HepG2 (cell line): ENCODE results near the gene SP7. TPM values are rescaled to one million over a fixed set of nuclear protein-coding genes. Genes with fewer than 3 reads are reported as not detected.

Experiments
- ATAC-seq: fragments of 200-7000 bp; cut with Tn5 transposase; 3 replicates; pipeline ENCODE4 v1.9.1; 2020; ENCODE audit warnings: mild to moderate bottlenecking, moderate library complexity
- BruUV-seq: library from RNA; stranded (reverse); fragments of 400-500 nt; replicated peaks from 2 replicates; lab custom pipeline; 2021; lab: Mats Ljungman, UMichigan
- CTCF ChIA-PET: fragments of 300-600 bp; formaldehyde crosslinking; extraction: SDS; loops from one replicate; lab custom pipeline; 2021; ENCODE audit warnings: low total read pairs, inconsistent platforms, low intra/inter-chr PET ratio; lab: Yijun Ruan, JAX
- POLR2A ChIA-PET: fragments of 350-600 bp; sonication (Branson Sonifier 250); formaldehyde crosslinking; loops from one replicate; lab custom pipeline; 2020; ENCODE audit warnings: antibody characterized with exemption, inconsistent platforms; lab: Yijun Ruan, JAX
- DNase-seq: peaks from one replicate; pipeline ENCODE4 v3.0.0-alpha.2; 2015; ENCODE audit warnings: low spot score
- FAIRE-seq: peaks from 3 replicates; lab custom pipeline; 2011; peaks lifted over from hg19 to GRCh38; lab: Jason Lieb, UNC
- H2AFZ ChIP-seq: one replicate; pipeline ENCODE4 v1.6.1; 2011; ENCODE audit warnings: low read length, inconsistent platforms
- H3K27ac ChIP-seq: fragments of 300-600 bp; 3 replicates; pipeline ENCODE4 v1.8.0; 2011; ENCODE audit warnings: mixed run types, mild to moderate bottlenecking, mixed read lengths, low read length, inconsistent platforms; ENCODE audit not compliant: insufficient read depth; ENCODE audit errors: extremely low read length
- H3K27me3 ChIP-seq, 2 experiments: fragments of 200-600 bp in 1 of 2; 2 replicates in 1 of 2; 3 replicates in 1 of 2; pipeline versions ENCODE4 v1.6.0 to v1.8.0; 2011; ENCODE audit warnings: low read length in 2 of 2, mild to moderate bottlenecking in 2 of 2, moderate library complexity in 2 of 2, inconsistent platforms in 1 of 2; ENCODE audit not compliant: insufficient read depth in 2 of 2, control insufficient read depth in 1 of 2
- H3K36me3 ChIP-seq, 2 experiments: fragments of 200-600 bp in 1 of 2; replicated peaks in 1 of 2; 2 replicates in 1 of 2; 3 replicates in 1 of 2; pipeline versions ENCODE4 v1.5.1 to v1.8.0; 2011; ENCODE audit warnings: low read length in 2 of 2, inconsistent platforms in 1 of 2; ENCODE audit not compliant: insufficient read depth in 2 of 2, control insufficient read depth in 1 of 2
- H3K4me1 ChIP-seq: 2 replicates; pipeline ENCODE4 v1.5.1; 2012; ENCODE audit warnings: low read length, inconsistent platforms; ENCODE audit not compliant: insufficient read depth
- H3K4me2 ChIP-seq: 2 replicates; pipeline ENCODE4 v1.6.0; 2011; ENCODE audit warnings: low read depth, low read length, inconsistent platforms
- H3K4me3 ChIP-seq, 3 experiments: fragments of 200-600 bp in 1 of 3; sonication (generic), shearing (Covaris generic) in 1 of 3; replicated peaks in 1 of 3; 2 replicates each; pipeline ENCODE4 v1.5.1; 2011 to 2016; ENCODE audit warnings: low read length in 3 of 3, inconsistent platforms in 2 of 3, low read depth in 2 of 3, mild to moderate bottlenecking in 2 of 3, control low read depth in 1 of 3, mixed read lengths in 1 of 3; ENCODE audit not compliant: insufficient read depth in 1 of 3
- H3K79me2 ChIP-seq: one replicate; pipeline ENCODE4 v1.6.1; 2011; ENCODE audit warnings: low read length, inconsistent platforms; ENCODE audit not compliant: insufficient read depth
- H3K9ac ChIP-seq: 2 replicates; pipeline ENCODE4 v1.6.0; 2011; ENCODE audit warnings: mild to moderate bottlenecking, low read depth, low read length, inconsistent platforms; ENCODE audit not compliant: insufficient read depth
- H3K9me3 ChIP-seq: 2 replicates; pipeline ENCODE4 v1.5.1; 2012; ENCODE audit warnings: mild to moderate bottlenecking, low read length
- H4K20me1 ChIP-seq: 2 replicates; pipeline ENCODE4 v1.6.0; 2011; ENCODE audit warnings: inconsistent platforms, mild to moderate bottlenecking, low read length, moderate library complexity; ENCODE audit not compliant: insufficient read depth
- FOXC1 ChIP-seq: sonication (generic); formaldehyde crosslinking; IDR thresholded peaks from 2 replicates; pipeline ENCODE4 v1.8.0; 2022; ENCODE audit warnings: mild to moderate bottlenecking, missing genetic modification reagents, borderline replicate concordance
- HHEX ChIP-seq: IDR thresholded peaks from 2 replicates; pipeline ENCODE4 v1.6.1; 2016; ENCODE audit warnings: control low read depth
- MIXL1 ChIP-seq: IDR thresholded peaks from 2 replicates; pipeline ENCODE4 v1.6.1; 2016
- NFYB ChIP-seq: sonication (generic); formaldehyde crosslinking; IDR thresholded peaks from 2 replicates; pipeline ENCODE4 v1.4.0; 2020; ENCODE audit warnings: missing genetic modification reagents
- PAF1 ChIP-seq: IDR thresholded peaks from 2 replicates; pipeline ENCODE4 v1.6.1; 2016; ENCODE audit warnings: missing genetic modification reagents, missing compliant biosample characterization
- POLR2A ChIP-seq, 2 experiments: IDR thresholded peaks; 2 replicates each; pipeline ENCODE4 v1.6.1; 2011; ENCODE audit warnings: low read depth in 2 of 2, low read length in 2 of 2, mild to moderate bottlenecking in 1 of 2, moderate library complexity in 1 of 2; ENCODE audit not compliant: insufficient read depth in 1 of 2
- POLR2AphosphoS5 ChIP-seq: IDR thresholded peaks from 2 replicates; pipeline ENCODE4 v1.6.1; 2012; ENCODE audit warnings: low read depth, low read length
- RBM22 ChIP-seq: fragments of 200-400 bp; formaldehyde crosslinking; optimal IDR thresholded peaks from 2 replicates; pipeline ENCODE3; 2017; ENCODE audit warnings: mild to moderate bottlenecking, low read length, moderate library complexity
- SP2 ChIP-seq: sonication (generic); formaldehyde crosslinking; IDR thresholded peaks from 2 replicates; pipeline ENCODE4 v1.5.1; 2020; ENCODE audit warnings: mild to moderate bottlenecking, missing genetic modification reagents
- TCF12 ChIP-seq, 2 experiments: fragments of 450-650 bp in 1 of 2; sonication (generic) in 1 of 2; formaldehyde crosslinking in 1 of 2; IDR thresholded peaks; 2 replicates each; pipeline versions ENCODE4 v1.6.1 to v1.8.0; 2017 to 2022; ENCODE audit warnings: antibody characterized with exemption in 1 of 2, mild to moderate bottlenecking in 1 of 2, missing genetic modification reagents in 1 of 2, moderate library complexity in 1 of 2
- TMF1 ChIP-seq: sonication (generic); formaldehyde crosslinking; IDR thresholded peaks from 2 replicates; pipeline ENCODE4 v1.8.1; 2022; ENCODE audit warnings: low read depth, missing genetic modification reagents
- ZMYM4 ChIP-seq: sonication (generic); formaldehyde crosslinking; IDR thresholded peaks from 2 replicates; pipeline ENCODE4 v1.8.1; 2023; ENCODE audit warnings: mild to moderate bottlenecking, missing genetic modification reagents
- ZNF660 ChIP-seq: sonication (generic); formaldehyde crosslinking; IDR thresholded peaks from 2 replicates; pipeline ENCODE4 v1.5.1; 2020; ENCODE audit warnings: mild to moderate bottlenecking, low read depth, missing genetic modification reagents, borderline replicate concordance
- WGBS: methylation state at CpG from one replicate; pipeline ENCODE4 v1.1.6; 2017; ENCODE audit warnings: low lambda C conversion rate; 5-methylcytosine and 5-hydroxymethylcytosine counted together
- in situ Hi-C: cut with HindIII; loops from 2 replicates; pipeline ENCODE4 v1.10.0; 2017; ENCODE audit warnings: low pct_unique_long_range_greater_than_20kb; ENCODE audit not compliant: extremely low pct_ligation_motif_present
- intact Hi-C: fragments of 100-400 bp; cut with micrococcal nuclease; formaldehyde crosslinking; loops from one replicate; pipeline ENCODE4 v1.10.0; 2022; ENCODE audit not compliant: unreplicated experiment
- polyA plus RNA-seq, 8 experiments: library from polyadenylated mRNA; depleted of rRNA in 3 of 8; stranded (reverse) in 7 of 8; unstranded in 1 of 8; fragments of >200 nt; fragmentation: Illumina TruSeq in 4 of 8; extraction: Trizol in 4 of 8; gene quantifications; 2 replicates each; pipeline versions ENCODE4 v1.2.1 to v1.2.3, GENCODE V29; 2011 to 2016; ENCODE audit warnings: low read depth in 4 of 8, missing spikeins in 1 of 8, mixed read lengths in 1 of 8; ENCODE audit not compliant: insufficient read depth in 1 of 8
- total RNA-seq, 5 experiments: library from RNA; depleted of rRNA; stranded (reverse); fragments of >200 nt; fragmentation: Illumina TruSeq; extraction: Trizol; gene quantifications; 2 replicates each; pipeline ENCODE4 v1.2.3, GENCODE V29; 2016; ENCODE audit warnings: low read depth in 1 of 5
- TF ChIP-seq, protein P1 (sequence below): sonication (generic); formaldehyde crosslinking; IDR thresholded peaks from 2 replicates; pipeline ENCODE4 v1.9.0; 2022; ENCODE audit warnings: low read depth, missing genetic modification reagents
- TF ChIP-seq, protein P2 (sequence below): sonication (generic); formaldehyde crosslinking; IDR thresholded peaks from 2 replicates; pipeline ENCODE4 v1.4.0; 2020; ENCODE audit warnings: missing genetic modification reagents
- TF ChIP-seq, protein P3 (sequence below): sonication (generic); formaldehyde crosslinking; conservative IDR thresholded peaks from 2 replicates; pipeline ENCODE4 v1.4.0; 2020; ENCODE audit warnings: missing genetic modification reagents

The SP7 gene
- total and polyA plus RNA-seq, 2 of the 13 experiments (the other 11 are each of a cell fraction or from before 2014, with no cell fraction given) = not detected

DNA sequence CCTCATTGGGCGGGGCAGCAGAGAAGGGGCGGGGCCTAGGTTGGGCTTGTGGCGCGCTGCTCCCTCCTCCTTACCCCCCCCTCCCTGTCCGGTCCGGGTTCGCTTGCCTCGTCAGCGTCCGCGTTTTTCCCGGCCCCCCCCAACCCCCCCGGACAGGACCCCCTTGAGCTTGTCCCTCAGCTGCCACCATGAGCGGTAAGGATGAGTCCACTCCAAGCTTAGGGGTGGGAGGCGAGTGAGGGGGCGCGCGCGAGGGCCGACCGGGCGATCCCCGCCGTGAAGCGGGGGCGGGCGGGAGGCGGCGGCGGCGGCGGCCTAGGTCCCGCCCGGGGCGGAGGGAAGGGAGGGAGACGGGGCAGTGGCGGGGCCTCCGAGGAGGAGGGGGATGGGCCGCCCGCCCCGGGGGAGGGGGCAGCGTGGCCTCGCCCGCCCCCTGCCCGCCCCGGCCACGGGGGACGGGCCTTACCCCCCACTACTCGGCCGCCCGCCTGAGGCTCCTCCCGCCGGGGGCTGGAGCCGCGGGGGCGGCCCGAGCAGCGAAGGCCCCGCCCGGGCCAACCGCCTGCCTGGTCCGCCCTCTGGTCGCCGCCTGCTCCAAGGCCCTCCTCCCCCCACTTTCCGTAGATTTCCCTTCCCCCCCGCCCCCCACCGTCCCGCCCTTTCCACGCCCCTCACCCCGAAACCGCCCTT lies 44.1 kb upstream of the SP7 start, which contains the start of gene SP1 (continued):
- TF ChIP-seq TMF1 (CRISPR knock-in tag) (0 out of 2 replicates have a peak, but pooled peaks have one; percentile 49), SP2 (CRISPR knock-in tag) (peak; percentile 34), PAF1 (CRISPR knock-in tag) (no peak)
- TF ChIP-seq, protein P1, sequence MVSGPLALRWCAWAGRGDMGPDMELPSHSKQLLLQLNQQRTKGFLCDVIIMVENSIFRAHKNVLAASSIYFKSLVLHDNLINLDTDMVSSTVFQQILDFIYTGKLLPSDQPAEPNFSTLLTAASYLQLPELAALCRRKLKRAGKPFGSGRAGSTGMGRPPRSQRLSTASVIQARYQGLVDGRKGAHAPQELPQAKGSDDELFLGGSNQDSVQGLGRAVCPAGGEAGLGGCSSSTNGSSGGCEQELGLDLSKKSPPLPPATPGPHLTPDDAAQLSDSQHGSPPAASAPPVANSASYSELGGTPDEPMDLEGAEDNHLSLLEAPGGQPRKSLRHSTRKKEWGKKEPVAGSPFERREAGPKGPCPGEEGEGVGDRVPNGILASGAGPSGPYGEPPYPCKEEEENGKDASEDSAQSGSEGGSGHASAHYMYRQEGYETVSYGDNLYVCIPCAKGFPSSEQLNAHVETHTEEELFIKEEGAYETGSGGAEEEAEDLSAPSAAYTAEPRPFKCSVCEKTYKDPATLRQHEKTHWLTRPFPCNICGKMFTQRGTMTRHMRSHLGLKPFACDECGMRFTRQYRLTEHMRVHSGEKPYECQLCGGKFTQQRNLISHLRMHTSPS = no peak

DNA sequence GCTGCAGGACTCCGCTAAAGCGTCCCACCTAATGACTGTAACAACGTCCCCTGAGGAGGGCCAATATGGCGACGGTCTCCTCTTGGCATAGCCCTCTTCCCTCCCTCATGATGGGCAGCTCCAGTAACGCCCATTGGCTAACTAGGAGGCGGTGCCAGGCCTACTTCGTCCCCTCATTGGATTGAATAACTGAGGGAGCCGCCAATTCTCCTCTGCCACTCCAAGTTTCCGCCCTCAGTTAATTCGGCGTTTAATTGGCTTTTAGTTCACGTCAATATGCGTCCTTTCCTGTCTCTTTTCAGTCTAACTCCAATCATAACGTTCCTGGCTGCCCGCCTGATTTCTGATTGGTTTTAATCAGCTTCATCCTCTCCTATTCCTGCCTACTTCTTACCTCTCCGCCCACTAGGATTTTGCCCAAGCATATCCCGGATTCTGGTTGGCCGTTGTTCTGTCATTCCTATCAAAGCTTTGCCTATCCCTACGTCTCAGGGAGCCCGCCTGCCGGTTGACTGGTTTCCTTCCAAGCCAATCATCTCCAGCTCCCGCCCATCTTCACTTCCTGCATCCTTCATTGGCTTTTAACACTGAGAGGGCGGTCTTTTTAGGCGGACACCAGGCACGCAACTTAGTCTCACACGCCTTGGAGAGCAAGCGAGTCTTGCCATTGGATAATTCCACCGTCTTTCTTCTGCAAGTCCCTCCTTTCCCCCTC lies 43.4 kb upstream of the SP7 start:
- ChIA-PET POLR2A (interaction anchor here (0.6 to 2.7 kb wide), 25 partner anchors 9 to 301 kb away, joined by 3 to 24 read pairs (median 5); partner anchors contain the start of genes AAAS, CSAD, ESPL1 and MAP3K12), CTCF (interaction anchor here (0.8 kb wide), 1 partner anchor 27 kb away, joined by 3 read pairs; no protein-coding TSS in a partner anchor)
- H3K27me3 ChIP-seq = no peaks in the 10 kb centered on the region; a peak in 1 of 5 replicates
- ATAC-seq (peak; percentile 94), DNase-seq (peak; percentile 100), FAIRE-seq (peak; percentile 100)
- H3K79me2 ChIP-seq = peaks cover 28% of the 10 kb centered on the region
- in situ Hi-C loops (no loop called here), intact Hi-C loops (loop anchor here (5.0 kb wide), 1 partner anchor 43 kb away; the partner anchor contains the start of gene AMHR2)
- peak overlapping the region in 2 of 3 experiments; percentile 73 to 87; a peak in 2 of 6 replicates for H3K4me3 ChIP-seq
- no TSS peak for BruUV-seq
- H2AFZ ChIP-seq = peak overlapping the region; percentile 77
- peaks cover 47% of the 10 kb centered on the region for H3K4me1 ChIP-seq
- H3K9ac ChIP-seq = no peak overlapping the region; the same call in 1 of the 2 replicates
- no peak overlapping the region for H3K4me2 ChIP-seq
- H3K9me3 ChIP-seq = no peaks in the 10 kb centered on the region
- no peaks in the 10 kb centered on the region for H4K20me1 ChIP-seq
- WGBS = 20% methylated on average over 25 of the region's 29 CpGs
- H3K27ac ChIP-seq = peak overlapping the region; percentile 79
- peaks cover 15 to 23% of the 10 kb centered on the region in 2 experiments for H3K36me3 ChIP-seq
- TF ChIP-seq RBM22 (no peak), FOXC1 (CRISPR knock-in tag) (peak; percentile 15; the same call in 1 of the 2 replicates), TCF12 (IDR thresholded peaks at IDR 0.05) (no peak), TCF12 (CRISPR knock-in tag; IDR thresholded peaks at IDR 0.05) (no peak), NFYB (CRISPR knock-in tag) (peak; percentile 98), POLR2A (IDR thresholded peaks at IDR 0.05; ENCODE audit: insufficient read depth in 1 of 2, low read depth in 2 of 2, low read length in 2 of 2) (peak in 1 of 2 experiments; percentile 45; a peak in 2 of 4 replicates), POLR2AphosphoS5 (peak; percentile 31; the same call in 1 of the 2 replicates), ZMYM4 (CRISPR knock-in tag) (peak; percentile 81), MIXL1 (CRISPR knock-in tag) (peak; percentile 11; the same call in 1 of the 2 replicates), ZNF660 (CRISPR knock-in tag) (no peak), HHEX (CRISPR knock-in tag) (no peak)
- TF ChIP-seq, protein P2, sequence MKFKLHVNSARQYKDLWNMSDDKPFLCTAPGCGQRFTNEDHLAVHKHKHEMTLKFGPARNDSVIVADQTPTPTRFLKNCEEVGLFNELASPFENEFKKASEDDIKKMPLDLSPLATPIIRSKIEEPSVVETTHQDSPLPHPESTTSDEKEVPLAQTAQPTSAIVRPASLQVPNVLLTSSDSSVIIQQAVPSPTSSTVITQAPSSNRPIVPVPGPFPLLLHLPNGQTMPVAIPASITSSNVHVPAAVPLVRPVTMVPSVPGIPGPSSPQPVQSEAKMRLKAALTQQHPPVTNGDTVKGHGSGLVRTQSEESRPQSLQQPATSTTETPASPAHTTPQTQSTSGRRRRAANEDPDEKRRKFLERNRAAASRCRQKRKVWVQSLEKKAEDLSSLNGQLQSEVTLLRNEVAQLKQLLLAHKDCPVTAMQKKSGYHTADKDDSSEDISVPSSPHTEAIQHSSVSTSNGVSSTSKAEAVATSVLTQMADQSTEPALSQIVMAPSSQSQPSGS (CRISPR knock-in tag) = peak; percentile 37; the same call in 1 of the 2 replicates
- TF ChIP-seq, protein P3, sequence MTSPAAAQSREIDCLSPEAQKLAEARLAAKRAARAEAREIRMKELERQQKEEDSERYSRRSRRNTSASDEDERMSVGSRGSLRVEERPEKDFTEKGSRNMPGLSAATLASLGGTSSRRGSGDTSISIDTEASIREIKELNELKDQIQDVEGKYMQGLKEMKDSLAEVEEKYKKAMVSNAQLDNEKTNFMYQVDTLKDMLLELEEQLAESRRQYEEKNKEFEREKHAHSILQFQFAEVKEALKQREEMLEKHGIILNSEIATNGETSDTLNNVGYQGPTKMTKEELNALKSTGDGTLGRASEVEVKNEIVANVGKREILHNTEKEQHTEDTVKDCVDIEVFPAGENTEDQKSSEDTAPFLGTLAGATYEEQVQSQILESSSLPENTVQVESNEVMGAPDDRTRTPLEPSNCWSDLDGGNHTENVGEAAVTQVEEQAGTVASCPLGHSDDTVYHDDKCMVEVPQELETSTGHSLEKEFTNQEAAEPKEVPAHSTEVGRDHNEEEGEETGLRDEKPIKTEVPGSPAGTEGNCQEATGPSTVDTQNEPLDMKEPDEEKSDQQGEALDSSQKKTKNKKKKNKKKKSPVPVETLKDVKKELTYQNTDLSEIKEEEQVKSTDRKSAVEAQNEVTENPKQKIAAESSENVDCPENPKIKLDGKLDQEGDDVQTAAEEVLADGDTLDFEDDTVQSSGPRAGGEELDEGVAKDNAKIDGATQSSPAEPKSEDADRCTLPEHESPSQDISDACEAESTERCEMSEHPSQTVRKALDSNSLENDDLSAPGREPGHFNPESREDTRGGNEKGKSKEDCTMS = no peak
